A549 (cell line): ENCODE measurements around the gene ZNF740. TPM values are rescaled to one million over a fixed set of nuclear protein-coding genes. Genes with fewer than 3 reads are reported as not detected.

Experiments used
- ATAC-seq, 2 experiments: fragments of 200-7000 bp in 1 of 2; fragments of >200 bp in 1 of 2; cut with Nextera tagmentation in 1 of 2; cut with Tn5 transposase in 1 of 2; 3 replicates each; pipeline versions ENCODE4 v1.8.0 to v1.9.1; 2018 to 2020; ENCODE audit warnings: mild to moderate bottlenecking in 1 of 2, moderate library complexity in 1 of 2
- CTCF ChIA-PET: fragments of 300-600 bp; sonication (Branson Sonifier 250); formaldehyde crosslinking; extraction: SDS; loops from one replicate; lab custom pipeline; 2021; ENCODE audit warnings: antibody characterized with exemption, inconsistent platforms; lab: Yijun Ruan, JAX
- POLR2A ChIA-PET: fragments of 350-600 bp; formaldehyde crosslinking; extraction: SDS; loops from one replicate; lab custom pipeline; 2021; ENCODE audit warnings: antibody characterized with exemption, inconsistent platforms; lab: Yijun Ruan, JAX
- DNase-seq, 2 experiments: peaks; one replicate each; pipeline versions ENCODE4 v3.0.0 to v3.0.0-alpha.2; 2011 to 2016; ENCODE audit warnings: low read depth in 1 of 2, low spot score in 1 of 2
- FAIRE-seq: peaks from 2 replicates; lab custom pipeline; 2011; peaks lifted over from hg19 to GRCh38; lab: Jason Lieb, UNC
- H3K27ac ChIP-seq, 2 experiments: fragments of >200 bp; sonication (Bioruptor Twin); formaldehyde crosslinking; 3 replicates each; pipeline ENCODE4 v1.5.1; 2016 to 2017
- H3K4me1 ChIP-seq: fragments of >200 bp; sonication (Bioruptor Twin); formaldehyde crosslinking; 3 replicates; pipeline ENCODE4 v1.6.1; 2016
- H3K4me2 ChIP-seq: fragments of >200 bp; sonication (Bioruptor Twin); formaldehyde crosslinking; 3 replicates; pipeline ENCODE4 v1.6.1; 2016
- H3K4me3 ChIP-seq: fragments of >200 bp; sonication (Bioruptor Twin); formaldehyde crosslinking; 3 replicates; pipeline ENCODE4 v1.5.1; 2016
- H3K9me3 ChIP-seq: fragments of >200 bp; sonication (Bioruptor Twin); formaldehyde crosslinking; 3 replicates; pipeline ENCODE4 v1.6.1; 2016
- CEBPB ChIP-seq, 2 experiments: fragments of >200 bp in 1 of 2; sonication (Bioruptor Twin) in 1 of 2; formaldehyde crosslinking in 1 of 2; IDR thresholded peaks; 2 replicates each; pipeline ENCODE4 v1.6.1; 2012 to 2016
- EP300 ChIP-seq, 2 experiments: fragments of >200 bp; sonication (Bioruptor Twin); formaldehyde crosslinking; IDR thresholded peaks; 2 replicates in 1 of 2; 3 replicates in 1 of 2; pipeline ENCODE4 v1.6.1; 2016 to 2017
- ESRRA ChIP-seq: fragments of 150-350 bp; IDR thresholded peaks from 2 replicates; pipeline ENCODE4 v1.6.1; 2014; ENCODE audit warnings: mild to moderate bottlenecking, low read length, borderline replicate concordance
- FOSL2 ChIP-seq, 2 experiments: fragments of 450-650 bp in 1 of 2; fragments of >200 bp in 1 of 2; sonication (Bioruptor Twin) in 1 of 2; formaldehyde crosslinking; IDR thresholded peaks; 2 replicates each; pipeline versions ENCODE4 v1.5.0 to v1.6.1; 2016 to 2020; ENCODE audit warnings: mild to moderate bottlenecking in 1 of 2, moderate library complexity in 1 of 2
- GATA3 ChIP-seq: IDR thresholded peaks from 2 replicates; pipeline ENCODE4 v1.6.1; 2012; ENCODE audit warnings: borderline replicate concordance
- HEYL ChIP-seq: fragments of 250-450 bp; sonication (Bioruptor Pico); IDR thresholded peaks from 2 replicates; pipeline ENCODE4 v1.8.0; 2021; ENCODE audit warnings: mild to moderate bottlenecking, moderate library complexity
- HOXA7 ChIP-seq: fragments of 250-450 bp; sonication (Bioruptor Pico); IDR thresholded peaks from 2 replicates; pipeline ENCODE4 v1.5.0; 2020; ENCODE audit warnings: mild to moderate bottlenecking, moderate library complexity
- HOXB5 ChIP-seq: fragments of 250-450 bp; sonication (Bioruptor Pico); IDR thresholded peaks from 2 replicates; pipeline ENCODE4 v1.5.0; 2020; ENCODE audit warnings: mild to moderate bottlenecking, moderate library complexity
- PHF8 ChIP-seq: fragments of 200-600 bp; sonication (generic); IDR thresholded peaks from 2 replicates; pipeline ENCODE4 v1.6.1; 2016; ENCODE audit warnings: low read depth, mild to moderate bottlenecking, antibody characterized with exemption, moderate library complexity, borderline replicate concordance
- RARB ChIP-seq: fragments of 250-450 bp; sonication (Bioruptor Pico); IDR thresholded peaks from 2 replicates; pipeline ENCODE4 v1.8.0; 2021; ENCODE audit warnings: mild to moderate bottlenecking, moderate library complexity
- RFX5 ChIP-seq: fragments of 450-650 bp; IDR thresholded peaks from 2 replicates; pipeline ENCODE4 v1.7.1; 2014; ENCODE audit warnings: antibody characterized with exemption, mild to moderate bottlenecking, moderate library complexity
- SREBF2 ChIP-seq: fragments of 450-650 bp; IDR thresholded peaks from 2 replicates; pipeline ENCODE4 v1.6.1; 2014; ENCODE audit warnings: mild to moderate bottlenecking, moderate library complexity
- TP53 ChIP-seq: fragments of 250-450 bp; sonication (Bioruptor Pico); IDR thresholded peaks from 2 replicates; pipeline ENCODE4 v1.5.0; 2021; ENCODE audit warnings: mild to moderate bottlenecking, moderate library complexity
- ZFP36 ChIP-seq: fragments of 450-650 bp; IDR thresholded peaks from 2 replicates; pipeline ENCODE4 v1.6.1; 2014; ENCODE audit warnings: borderline replicate concordance; ENCODE audit not compliant: partially characterized antibody
- ZSCAN20 ChIP-seq: fragments of 250-450 bp; sonication (Bioruptor Pico); IDR thresholded peaks from 2 replicates; pipeline ENCODE4 v1.8.0; 2022; ENCODE audit warnings: mild to moderate bottlenecking, moderate library complexity
- WGBS: methylation state at CpG from one replicate; pipeline ENCODE4 v1.1.6; 2017; ENCODE audit errors: missing lambda C conversion rate; 5-methylcytosine and 5-hydroxymethylcytosine counted together
- polyA plus RNA-seq, 4 experiments: library from polyadenylated mRNA; depleted of rRNA in 3 of 4; stranded (reverse); fragments of >200 nt; fragmentation: RNase III in 1 of 4; extraction: RNeasy Plus Mini Kit Qiagen cat#74134 plus additional on column Dnase treatment in 1 of 4; gene quantifications; 2 replicates in 3 of 4; 3 replicates in 1 of 4; pipeline ENCODE4 v1.2.3, GENCODE V29; 2011 to 2017
- TF ChIP-seq, protein P1 (sequence below): fragments of >200 bp; sonication (Bioruptor Twin); formaldehyde crosslinking; IDR thresholded peaks from 3 replicates; pipeline ENCODE4 v1.6.1; 2016
- TF ChIP-seq, protein P2 (sequence below): IDR thresholded peaks from 2 replicates; pipeline ENCODE4 v1.6.1; 2012; ENCODE audit warnings: low read depth, borderline replicate concordance
- TF ChIP-seq, protein P3 (sequence below): fragments of 250-450 bp; sonication (Bioruptor Pico); IDR thresholded peaks from 2 replicates; pipeline ENCODE4 v1.5.0; 2021; ENCODE audit warnings: mild to moderate bottlenecking, moderate library complexity, borderline replicate concordance
- TF ChIP-seq, protein P4 (sequence below): fragments of >200 bp; sonication (Bioruptor Twin); formaldehyde crosslinking; IDR thresholded peaks from 3 replicates; pipeline ENCODE4 v1.5.1; 2016

The ZNF740 gene
- polyA plus RNA-seq, 2 of the 4 experiments (the other 2 are of a cell fraction): 15.1 to 28.8 TPM

DNA sequence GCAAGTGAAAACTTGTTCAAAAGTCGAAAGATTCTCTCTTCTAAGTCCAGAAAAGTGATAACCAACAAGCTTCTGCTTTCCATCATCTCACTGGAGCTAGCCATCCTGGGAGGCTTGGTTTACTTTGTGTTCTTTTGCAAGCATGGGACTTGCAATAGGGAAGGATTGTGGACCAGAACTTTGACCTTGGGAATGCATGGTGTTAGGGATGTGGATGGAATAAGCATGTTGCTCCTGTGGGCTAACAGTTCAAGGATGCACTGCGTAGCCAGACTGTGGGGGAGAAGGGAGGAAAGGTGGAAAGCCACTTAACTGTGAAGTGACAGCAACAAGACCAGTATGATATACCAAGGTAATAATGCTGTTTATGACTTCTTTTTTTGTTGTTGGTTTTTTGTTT lies 48.7 kb upstream of the ZNF740 start:
- ATAC-seq (no peak), FAIRE-seq (no peak), DNase-seq (no peak)
- ChIA-PET CTCF (interaction anchor here (0.9 to 2.9 kb wide), 4 partner anchors 33 to 82 kb away, joined by 3 to 11 read pairs (median 6); no protein-coding TSS in a partner anchor), POLR2A (no interaction called here)
- Histone ChIP-seq H3K4me2 (no peak overlapping the region), H3K27ac (no peak overlapping the region), H3K9me3 (peaks cover 14% of the 10 kb centered on the region), H3K4me3 (no peak overlapping the region), H3K4me1 (no peaks in the 10 kb centered on the region)
- no peak for TF ChIP-seq TP53 (CRISPR knock-in tag)
- TF ChIP-seq, protein P1, sequence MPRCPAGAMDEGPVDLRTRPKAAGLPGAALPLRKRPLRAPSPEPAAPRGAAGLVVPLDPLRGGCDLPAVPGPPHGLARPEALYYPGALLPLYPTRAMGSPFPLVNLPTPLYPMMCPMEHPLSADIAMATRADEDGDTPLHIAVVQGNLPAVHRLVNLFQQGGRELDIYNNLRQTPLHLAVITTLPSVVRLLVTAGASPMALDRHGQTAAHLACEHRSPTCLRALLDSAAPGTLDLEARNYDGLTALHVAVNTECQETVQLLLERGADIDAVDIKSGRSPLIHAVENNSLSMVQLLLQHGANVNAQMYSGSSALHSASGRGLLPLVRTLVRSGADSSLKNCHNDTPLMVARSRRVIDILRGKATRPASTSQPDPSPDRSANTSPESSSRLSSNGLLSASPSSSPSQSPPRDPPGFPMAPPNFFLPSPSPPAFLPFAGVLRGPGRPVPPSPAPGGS: no peak
- TF ChIP-seq RARB (CRISPR knock-in tag): no peak
- WGBS: 54% methylated on average over 2 of the region's 2 CpGs

DNA sequence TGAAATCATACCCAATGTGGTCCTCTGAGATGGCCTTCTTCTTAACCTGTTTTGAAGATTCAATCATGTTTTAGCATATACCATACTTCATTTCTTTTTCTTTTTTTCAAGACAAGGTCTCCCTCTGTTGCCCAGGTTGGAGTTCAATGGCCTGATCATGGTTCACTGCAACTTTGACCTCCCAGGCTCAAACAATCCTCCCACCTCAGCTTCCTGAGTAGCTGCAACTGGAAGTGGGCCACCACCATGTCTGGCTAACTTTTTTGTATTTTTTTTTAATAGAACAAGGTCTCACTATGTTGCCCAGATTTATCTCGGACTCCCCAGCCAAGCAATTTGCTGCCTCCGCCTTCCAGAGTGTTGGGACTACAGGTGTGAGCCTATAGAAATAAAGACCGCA lies 46.8 kb upstream of the ZNF740 start:
- Histone ChIP-seq H3K4me1 (no peaks in the 10 kb centered on the region), H3K27ac (no peak overlapping the region), H3K9me3 (peaks cover 27% of the 10 kb centered on the region), H3K4me2 (no peak overlapping the region), H3K4me3 (no peak overlapping the region)
- FAIRE-seq (no peak), ATAC-seq (no peak), DNase-seq (no peak)
- TF ChIP-seq RARB (CRISPR knock-in tag) (no peak), GATA3 (no peak), PHF8 (no peak), RFX5 (no peak), SREBF2 (no peak), FOSL2 (IDR thresholded peaks at IDR 0.05) (no peak), FOSL2 (CRISPR knock-in tag; IDR thresholded peaks at IDR 0.05) (no peak), HOXB5 (CRISPR knock-in tag) (no peak), ZSCAN20 (CRISPR knock-in tag) (no peak), EP300 (IDR thresholded peaks at IDR 0.05) (no peak), ZFP36 (no peak), HOXA7 (CRISPR knock-in tag) (no peak), ESRRA (no peak), CEBPB (IDR thresholded peaks at IDR 0.05) (no peak), HEYL (CRISPR knock-in tag) (no peak)
- TF ChIP-seq, protein P1: no peak
- TF ChIP-seq, protein P2, sequence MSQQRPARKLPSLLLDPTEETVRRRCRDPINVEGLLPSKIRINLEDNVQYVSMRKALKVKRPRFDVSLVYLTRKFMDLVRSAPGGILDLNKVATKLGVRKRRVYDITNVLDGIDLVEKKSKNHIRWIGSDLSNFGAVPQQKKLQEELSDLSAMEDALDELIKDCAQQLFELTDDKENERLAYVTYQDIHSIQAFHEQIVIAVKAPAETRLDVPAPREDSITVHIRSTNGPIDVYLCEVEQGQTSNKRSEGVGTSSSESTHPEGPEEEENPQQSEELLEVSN: no peak
- TF ChIP-seq, protein P3, sequence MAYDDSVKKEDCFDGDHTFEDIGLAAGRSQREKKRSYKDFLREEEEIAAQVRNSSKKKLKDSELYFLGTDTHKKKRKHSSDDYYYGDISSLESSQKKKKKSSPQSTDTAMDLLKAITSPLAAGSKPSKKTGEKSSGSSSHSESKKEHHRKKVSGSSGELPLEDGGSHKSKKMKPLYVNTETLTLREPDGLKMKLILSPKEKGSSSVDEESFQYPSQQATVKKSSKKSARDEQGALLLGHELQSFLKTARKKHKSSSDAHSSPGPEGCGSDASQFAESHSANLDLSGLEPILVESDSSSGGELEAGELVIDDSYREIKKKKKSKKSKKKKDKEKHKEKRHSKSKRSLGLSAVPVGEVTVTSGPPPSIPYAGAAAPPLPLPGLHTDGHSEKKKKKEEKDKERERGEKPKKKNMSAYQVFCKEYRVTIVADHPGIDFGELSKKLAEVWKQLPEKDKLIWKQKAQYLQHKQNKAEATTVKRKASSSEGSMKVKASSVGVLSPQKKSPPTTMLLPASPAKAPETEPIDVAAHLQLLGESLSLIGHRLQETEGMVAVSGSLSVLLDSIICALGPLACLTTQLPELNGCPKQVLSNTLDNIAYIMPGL: no peak
- TF ChIP-seq, protein P4, sequence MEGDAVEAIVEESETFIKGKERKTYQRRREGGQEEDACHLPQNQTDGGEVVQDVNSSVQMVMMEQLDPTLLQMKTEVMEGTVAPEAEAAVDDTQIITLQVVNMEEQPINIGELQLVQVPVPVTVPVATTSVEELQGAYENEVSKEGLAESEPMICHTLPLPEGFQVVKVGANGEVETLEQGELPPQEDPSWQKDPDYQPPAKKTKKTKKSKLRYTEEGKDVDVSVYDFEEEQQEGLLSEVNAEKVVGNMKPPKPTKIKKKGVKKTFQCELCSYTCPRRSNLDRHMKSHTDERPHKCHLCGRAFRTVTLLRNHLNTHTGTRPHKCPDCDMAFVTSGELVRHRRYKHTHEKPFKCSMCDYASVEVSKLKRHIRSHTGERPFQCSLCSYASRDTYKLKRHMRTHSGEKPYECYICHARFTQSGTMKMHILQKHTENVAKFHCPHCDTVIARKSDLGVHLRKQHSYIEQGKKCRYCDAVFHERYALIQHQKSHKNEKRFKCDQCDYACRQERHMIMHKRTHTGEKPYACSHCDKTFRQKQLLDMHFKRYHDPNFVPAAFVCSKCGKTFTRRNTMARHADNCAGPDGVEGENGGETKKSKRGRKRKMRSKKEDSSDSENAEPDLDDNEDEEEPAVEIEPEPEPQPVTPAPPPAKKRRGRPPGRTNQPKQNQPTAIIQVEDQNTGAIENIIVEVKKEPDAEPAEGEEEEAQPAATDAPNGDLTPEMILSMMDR: no peak
- POLR2A ChIA-PET: no interaction called here
- CTCF ChIA-PET: interaction anchor here (0.6 to 1.7 kb wide), 5 partner anchors 69 to 123 kb away, joined by 3 to 6 read pairs (median 4); no protein-coding TSS in a partner anchor
- 79% methylated on average over 3 of the region's 3 CpGs for WGBS
